ENCODE measurements around the gene RAB28. TPM values are rescaled to one million over a fixed set of nuclear protein-coding genes. Genes with fewer than 3 reads are reported as not detected.
A peak's percentile ranks its signal among the peaks of the same experiment; 100 is the strongest.

The RAB28 gene
- polyA plus RNA-seq, 1 donor (not counting 4 experiments of a cell fraction or from before 2014, with no cell fraction given), result 19.7 TPM

GRCh38 chr4:13525606-13526281 lies 41.6 kb upstream of the RAB28 start:
- TF ChIP-seq EZH2 (IDR thresholded peaks at IDR 0.05; ENCODE audit: low read length) (peak; percentile 25), CTCF (optimal IDR thresholded peaks at IDR 0.05 in 1 of 3, IDR thresholded peaks at IDR 0.05 in 1 of 3, conservative IDR thresholded peaks at IDR 0.05 in 1 of 3; ENCODE audit: extremely low read depth in 1 of 3, insufficient read depth in 2 of 3, low read length in 3 of 3) (no peak)
- Histone ChIP-seq H3K4me1 (ENCODE audit: control insufficient read depth, extremely low read depth, insufficient read depth, low read length) (peaks cover 3% of the 10 kb centered on the region), H3K9ac (ENCODE audit: control insufficient read depth, extremely low read depth, insufficient read depth, low read length) (no peak overlapping the region), H2AFZ (ENCODE audit: control insufficient read depth, low read length) (no peak overlapping the region), H3K36me3 (ENCODE audit: control insufficient read depth in 2 of 2, extremely low read depth in 1 of 2, insufficient read depth in 2 of 2, low read length in 2 of 2) (no peaks in the 10 kb centered on the region), H3K27ac (ENCODE audit: control insufficient read depth, insufficient read depth, low read length) (no peak overlapping the region), H3K79me2 (ENCODE audit: control insufficient read depth, insufficient read depth, low read length) (no peaks in the 10 kb centered on the region), H3K4me3 (ENCODE audit: control insufficient read depth in 2 of 3, extremely low read depth in 1 of 3, insufficient read depth in 2 of 3, low read depth in 1 of 3, low read length in 3 of 3) (no peak overlapping the region), H4K20me1 (ENCODE audit: control insufficient read depth, extremely low read depth, insufficient read depth, low read length) (no peaks in the 10 kb centered on the region), H3K9me3 (ENCODE audit: control insufficient read depth, low read depth, low read length) (peaks cover 11% of the 10 kb centered on the region), H3K27me3 (ENCODE audit: control insufficient read depth, extremely low read depth, insufficient read depth, low read length) (peaks cover 96% of the 10 kb centered on the region), H3K9me1 (ENCODE audit: control insufficient read depth, extremely low read depth, insufficient read depth, low read length) (no peaks in the 10 kb centered on the region), H3K4me2 (ENCODE audit: control insufficient read depth, extremely low read depth, insufficient read depth, low read depth, low read length) (no peak overlapping the region)
- dilution Hi-C loops (cut with MboI; ENCODE audit: extremely low pct_ligation_motif_present, low sequenced_read_pairs), result no loop called here
- FAIRE-seq (no peak), DNase-seq (ENCODE audit: low read depth, low spot score) (no peak)

GRCh38 chr4:13524504-13525243 lies 40.5 kb upstream of the RAB28 start:
- peaks cover 11% of the 10 kb centered on the region for H3K9me3 ChIP-seq (ENCODE audit: control insufficient read depth, low read depth, low read length)
- dilution Hi-C loops (cut with MboI; ENCODE audit: extremely low pct_ligation_motif_present, low sequenced_read_pairs), result no loop called here
- FAIRE-seq, result no peak
- TF ChIP-seq EZH2 (IDR thresholded peaks at IDR 0.05; ENCODE audit: low read length), result peak; percentile 50
- no peak for TF ChIP-seq CTCF (optimal IDR thresholded peaks at IDR 0.05 in 1 of 3, IDR thresholded peaks at IDR 0.05 in 1 of 3, conservative IDR thresholded peaks at IDR 0.05 in 1 of 3; ENCODE audit: extremely low read depth in 1 of 3, insufficient read depth in 2 of 3, low read length in 3 of 3)
- H3K4me1 ChIP-seq (ENCODE audit: control insufficient read depth, extremely low read depth, insufficient read depth, low read length), result peaks cover 3% of the 10 kb centered on the region
- H3K9me1 ChIP-seq (ENCODE audit: control insufficient read depth, extremely low read depth, insufficient read depth, low read length), result no peaks in the 10 kb centered on the region
- no peak overlapping the region for H3K27ac ChIP-seq (ENCODE audit: control insufficient read depth, insufficient read depth, low read length)
- peaks cover 85% of the 10 kb centered on the region for H3K27me3 ChIP-seq (ENCODE audit: control insufficient read depth, extremely low read depth, insufficient read depth, low read length)
- no peaks in the 10 kb centered on the region for H3K36me3 ChIP-seq (ENCODE audit: control insufficient read depth in 2 of 2, extremely low read depth in 1 of 2, insufficient read depth in 2 of 2, low read length in 2 of 2)
- no peak overlapping the region for H3K9ac ChIP-seq (ENCODE audit: control insufficient read depth, extremely low read depth, insufficient read depth, low read length)
- no peak overlapping the region for H3K4me2 ChIP-seq (ENCODE audit: control insufficient read depth, extremely low read depth, insufficient read depth, low read depth, low read length)
- H3K79me2 ChIP-seq (ENCODE audit: control insufficient read depth, insufficient read depth, low read length), result no peaks in the 10 kb centered on the region
- no peak overlapping the region for H3K4me3 ChIP-seq (ENCODE audit: control insufficient read depth in 2 of 3, extremely low read depth in 1 of 3, insufficient read depth in 2 of 3, low read depth in 1 of 3, low read length in 3 of 3)
- H4K20me1 ChIP-seq (ENCODE audit: control insufficient read depth, extremely low read depth, insufficient read depth, low read length), result no peaks in the 10 kb centered on the region
- H2AFZ ChIP-seq (ENCODE audit: control insufficient read depth, low read length), result no peak overlapping the region
- DNase-seq (ENCODE audit: low read depth, low spot score), result no peak
